ENCODE results near the gene KIAA1614.
"Not testable (repeated sequence)": the region's sequence is repeated elsewhere in the genome, so short reads cannot be mapped to it uniquely, and the experiment has no call there.

The KIAA1614 gene

GRCh38 chr1:180945551-180945950, 32.9 kb downstream of the KIAA1614 start:
- no peak for DNase-seq

GRCh38 chr1:180946056-180946455, 33.4 kb downstream of the KIAA1614 start:
- DNase-seq, result no peak

GRCh38 chr1:180946541-180947498, 34.1 kb downstream of the KIAA1614 start:
- no peak for DNase-seq

GRCh38 chr1:180947499-180947885, 34.8 kb downstream of the KIAA1614 start:
- no peak for DNase-seq

GRCh38 chr1:180947901-180948640, 35.4 kb downstream of the KIAA1614 start:
- DNase-seq, result no peak

- DNase-seq, result no peak
These were observed 36.2 kb downstream of the KIAA1614 start for GRCh38 chr1:180948641-180949615.

GRCh38 chr1:180949616-180950000, 36.9 kb downstream of the KIAA1614 start:
- no peak for DNase-seq

- no peak for DNase-seq
These were observed 37.6 kb downstream of the KIAA1614 start for GRCh38 chr1:180950321-180950720.

- no peak for DNase-seq
These were observed 38.6 kb downstream of the KIAA1614 start for GRCh38 chr1:180951186-180951745.

GRCh38 chr1:180951836-180952656, 39.3 kb downstream of the KIAA1614 start:
- no peak for DNase-seq

GRCh38 chr1:180952657-180953013, 39.9 kb downstream of the KIAA1614 start:
- DNase-seq, result no peak

- peak; percentile 22 for DNase-seq
These were observed 40.8 kb downstream of the KIAA1614 start for GRCh38 chr1:180953291-180954004.

GRCh38 chr1:180954005-180954800, 41.5 kb downstream of the KIAA1614 start:
- peak; percentile 62 for DNase-seq

- DNase-seq, result no peak
These were observed 42.1 kb downstream of the KIAA1614 start for GRCh38 chr1:180954801-180955165.

- no peak for DNase-seq
These were observed 43.4 kb downstream of the KIAA1614 start for GRCh38 chr1:180956028-180956640.

GRCh38 chr1:180959620-180960019, 46.9 kb downstream of the KIAA1614 start:
- not testable (repeated sequence) for DNase-seq

- DNase-seq, result no peak
These were observed 48.9 kb downstream of the KIAA1614 start for GRCh38 chr1:180961622-180962021.

- DNase-seq, result no peak
These were observed 49.5 kb downstream of the KIAA1614 start for GRCh38 chr1:180962178-180962577.

GRCh38 chr1:180964056-180964455, 51.4 kb downstream of the KIAA1614 start:
- DNase-seq, result no peak

- no peak for DNase-seq
These were observed 51.9 kb downstream of the KIAA1614 start for GRCh38 chr1:180964595-180964994.

All from stimulated activated CD4-positive, alpha-beta T cell treated with anti-CD3 and anti-CD28 coated beads, Interleukin-12 subunit alpha, Interleukin-12 subunit beta, amount 100 ng/mL, for 4 hours (primary cell).